ENCODE data around the gene RTEL1. TPM values are rescaled to one million over a fixed set of nuclear protein-coding genes. Genes with fewer than 3 reads are reported as not detected.
"Not testable (repeated sequence)": the region's sequence is repeated elsewhere in the genome, so short reads cannot be mapped to it uniquely, and the experiment has no call there.

The RTEL1 gene
- polyA plus RNA-seq, 5 donors: 18.9 to 23.2 (median 20.2) TPM

DNA sequence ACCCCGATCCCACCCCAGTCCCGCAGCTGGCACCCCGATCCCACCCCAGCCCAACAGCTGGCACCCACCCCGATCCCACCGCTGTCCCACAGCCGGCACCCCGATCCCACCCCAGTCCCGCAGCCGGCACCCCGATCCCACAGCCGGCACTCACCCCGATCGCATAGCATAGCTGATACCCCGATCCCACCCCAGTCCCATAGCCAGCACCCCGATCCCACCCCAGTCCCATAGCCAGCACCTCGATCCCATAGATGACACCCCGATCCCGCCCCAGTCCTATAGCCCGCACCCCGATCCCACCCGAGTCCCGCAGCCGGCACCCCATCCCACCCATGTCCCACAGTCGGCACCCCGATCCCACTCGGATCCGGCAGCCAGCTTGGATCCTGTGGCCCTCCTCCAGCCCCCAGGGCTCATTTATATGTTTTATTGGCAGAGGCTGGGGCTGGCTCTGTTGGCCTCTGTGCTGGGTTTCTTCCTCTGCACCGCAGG, 30.3 kb upstream of the RTEL1 start:
- DNase-seq: no peak

DNA sequence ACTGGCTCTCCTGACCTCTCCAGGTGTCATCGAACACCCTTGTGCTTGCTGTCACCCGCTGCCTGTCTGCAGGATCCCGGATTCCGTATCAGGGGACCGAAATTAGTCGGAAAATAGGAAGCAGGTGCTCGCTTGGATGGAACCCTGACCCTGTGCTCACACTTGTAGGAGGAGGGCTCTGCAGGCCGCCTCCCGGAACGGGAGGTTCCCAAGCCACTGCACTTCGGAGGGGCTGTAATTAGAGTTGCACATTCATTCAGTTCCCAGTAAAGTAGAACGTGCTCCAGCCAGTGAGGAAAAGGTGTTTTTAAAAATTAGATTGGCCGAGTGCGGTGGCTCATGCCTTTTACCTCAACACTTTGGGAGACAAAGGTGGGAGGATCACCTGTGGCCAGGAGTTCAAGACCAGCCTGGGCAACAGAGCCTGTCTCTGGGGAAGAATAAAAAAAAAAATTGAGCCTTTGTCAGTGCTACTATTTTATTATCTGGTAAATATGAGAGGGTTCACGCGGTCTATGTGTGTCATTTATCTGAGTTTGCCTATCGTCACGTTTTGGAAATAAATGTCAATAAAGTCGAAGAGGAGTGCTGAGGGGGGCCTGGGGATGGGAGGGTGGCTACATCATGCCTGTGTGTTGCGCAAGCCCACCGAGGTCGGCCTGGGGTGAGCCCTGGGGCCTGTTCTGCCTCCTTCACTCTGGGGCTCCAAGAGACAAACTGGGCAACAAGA, 29.7 kb upstream of the RTEL1 start:
- DNase-seq: peak; percentile 40 to 45

DNA sequence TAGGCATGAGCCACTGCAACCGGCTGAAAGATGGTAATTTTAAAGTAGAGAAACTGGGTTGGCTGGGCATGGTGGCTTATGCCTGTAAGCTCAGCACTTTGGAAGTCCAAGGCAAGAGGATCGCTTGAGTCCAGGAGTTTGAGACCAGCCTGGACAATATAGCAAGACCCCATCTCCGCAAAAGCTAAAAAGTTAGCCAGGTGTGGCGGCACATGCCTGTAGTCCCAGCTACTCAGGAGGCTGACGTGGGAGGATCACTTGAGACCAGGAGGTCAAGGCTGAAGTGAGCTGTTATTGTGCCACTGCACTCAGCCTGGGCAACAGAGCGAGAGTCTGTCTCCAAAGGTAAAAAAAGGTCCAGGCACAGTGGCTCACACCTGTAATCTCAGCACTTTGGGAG, 27.2 kb upstream of the RTEL1 start:
- DNase-seq: not testable (repeated sequence)

DNA sequence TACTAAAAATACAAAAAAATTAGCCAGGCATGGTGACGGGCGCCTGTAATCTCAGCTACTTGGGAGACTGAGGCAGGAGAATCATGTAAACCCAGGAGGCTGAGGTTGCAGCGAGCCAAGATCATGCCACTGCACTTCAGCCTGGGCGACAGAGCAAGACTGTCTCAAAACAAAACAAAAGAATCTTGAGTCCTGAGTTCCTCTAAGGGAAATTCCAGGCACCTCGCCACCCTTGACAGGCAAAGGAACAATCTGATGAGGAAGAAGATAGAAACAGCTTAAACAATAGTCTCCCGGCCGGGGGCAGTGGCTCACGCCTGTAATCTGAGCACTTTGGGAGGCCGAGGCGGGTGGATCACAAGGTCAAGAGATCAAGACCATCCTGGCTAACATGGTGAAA, 26.7 kb upstream of the RTEL1 start:
- not testable (repeated sequence) for DNase-seq

DNA sequence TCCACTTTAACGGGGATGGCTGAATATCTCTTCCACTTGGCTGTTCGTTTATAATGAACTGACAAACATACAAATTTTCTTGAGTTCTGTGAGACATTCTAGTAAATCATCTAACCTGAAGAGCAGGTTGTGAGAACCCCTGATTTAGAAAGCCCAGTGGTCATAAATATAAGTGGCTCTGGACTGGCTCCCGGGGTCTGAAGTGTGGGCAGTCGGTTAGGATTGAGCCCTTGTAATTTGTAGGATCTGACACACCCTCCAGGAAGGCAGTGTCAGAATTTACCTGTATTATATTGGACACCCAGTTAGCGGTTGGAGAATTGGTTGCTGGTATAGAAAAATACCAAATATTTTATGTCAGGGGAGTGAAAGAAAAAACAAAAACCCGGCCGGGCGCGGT, 24.4 kb upstream of the RTEL1 start:
- no peak for DNase-seq

DNA sequence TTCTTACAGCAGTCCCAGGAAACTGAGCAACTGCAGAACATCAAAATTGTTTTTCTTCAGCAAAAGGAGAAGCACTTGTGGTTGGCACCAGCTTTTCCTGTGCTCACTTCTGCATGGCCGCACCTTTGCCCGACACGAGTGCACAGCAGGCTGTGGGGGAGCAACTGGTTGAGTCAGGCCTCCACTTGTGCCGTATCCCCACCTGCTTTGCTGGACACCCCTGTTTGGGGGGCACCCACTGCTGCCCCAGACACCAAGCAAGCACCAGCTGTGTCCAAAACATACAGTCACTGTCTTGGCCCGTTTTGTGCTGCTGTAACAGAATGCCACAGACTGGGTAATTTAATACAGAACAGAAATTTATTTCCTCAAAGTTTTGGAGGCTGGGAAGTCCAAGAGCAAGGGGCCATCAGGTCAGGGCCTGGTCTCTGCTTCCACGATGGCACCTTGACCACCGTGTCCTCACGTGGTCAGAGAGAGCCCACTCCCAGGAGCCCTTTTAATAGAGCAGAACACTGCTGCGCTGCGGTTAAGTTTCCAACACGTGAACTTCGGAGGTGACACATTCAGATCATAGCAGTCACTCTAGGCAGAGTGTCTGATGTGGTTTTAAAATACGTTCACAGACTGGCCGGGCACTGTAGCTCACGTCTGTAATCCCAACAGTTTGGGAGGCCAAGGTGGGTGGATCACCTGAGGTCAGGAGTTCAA, 22.5 kb upstream of the RTEL1 start:
- no peak for DNase-seq

DNA sequence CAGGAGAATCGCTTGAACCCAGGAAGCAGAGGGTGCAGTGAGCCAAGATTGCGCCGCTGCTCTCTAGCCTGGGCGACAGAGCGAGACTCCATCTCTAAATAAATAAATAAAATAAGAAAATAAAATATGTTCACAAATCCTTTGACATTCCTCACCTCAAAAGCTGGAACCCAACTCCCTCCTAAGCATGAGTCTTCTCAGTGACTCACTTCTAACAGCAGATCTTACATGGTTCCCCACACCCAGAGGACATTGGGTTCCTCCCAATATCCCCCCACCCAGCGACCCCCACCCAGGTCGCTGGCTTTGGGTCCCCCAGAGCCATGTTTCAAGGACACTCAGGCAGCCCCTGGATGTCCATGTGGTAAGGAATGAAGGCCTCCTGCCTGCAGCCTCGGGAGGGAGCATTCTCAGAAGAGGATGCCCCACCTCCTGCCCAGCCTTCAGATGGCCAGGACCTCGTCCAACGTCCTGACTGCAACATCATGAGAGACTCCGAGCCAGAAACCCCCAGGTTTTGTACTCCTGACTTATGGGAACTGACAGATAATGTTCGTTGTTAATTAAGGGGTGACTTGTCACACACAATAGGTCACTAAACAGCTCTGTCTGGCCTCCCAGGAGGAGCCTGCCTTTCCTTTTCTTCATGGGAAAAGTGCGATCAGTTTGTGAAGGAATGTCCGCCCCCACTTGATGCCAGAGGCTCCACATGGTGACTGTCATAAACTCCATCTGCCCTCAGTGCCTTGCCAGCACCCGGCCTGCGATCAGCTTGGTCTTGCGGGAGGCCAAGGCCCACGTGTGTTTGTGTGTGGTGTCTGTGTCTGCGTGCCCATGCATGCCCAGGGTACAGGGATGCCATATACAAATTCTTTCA, 21.1 kb upstream of the RTEL1 start:
- no peak for DNase-seq

DNA sequence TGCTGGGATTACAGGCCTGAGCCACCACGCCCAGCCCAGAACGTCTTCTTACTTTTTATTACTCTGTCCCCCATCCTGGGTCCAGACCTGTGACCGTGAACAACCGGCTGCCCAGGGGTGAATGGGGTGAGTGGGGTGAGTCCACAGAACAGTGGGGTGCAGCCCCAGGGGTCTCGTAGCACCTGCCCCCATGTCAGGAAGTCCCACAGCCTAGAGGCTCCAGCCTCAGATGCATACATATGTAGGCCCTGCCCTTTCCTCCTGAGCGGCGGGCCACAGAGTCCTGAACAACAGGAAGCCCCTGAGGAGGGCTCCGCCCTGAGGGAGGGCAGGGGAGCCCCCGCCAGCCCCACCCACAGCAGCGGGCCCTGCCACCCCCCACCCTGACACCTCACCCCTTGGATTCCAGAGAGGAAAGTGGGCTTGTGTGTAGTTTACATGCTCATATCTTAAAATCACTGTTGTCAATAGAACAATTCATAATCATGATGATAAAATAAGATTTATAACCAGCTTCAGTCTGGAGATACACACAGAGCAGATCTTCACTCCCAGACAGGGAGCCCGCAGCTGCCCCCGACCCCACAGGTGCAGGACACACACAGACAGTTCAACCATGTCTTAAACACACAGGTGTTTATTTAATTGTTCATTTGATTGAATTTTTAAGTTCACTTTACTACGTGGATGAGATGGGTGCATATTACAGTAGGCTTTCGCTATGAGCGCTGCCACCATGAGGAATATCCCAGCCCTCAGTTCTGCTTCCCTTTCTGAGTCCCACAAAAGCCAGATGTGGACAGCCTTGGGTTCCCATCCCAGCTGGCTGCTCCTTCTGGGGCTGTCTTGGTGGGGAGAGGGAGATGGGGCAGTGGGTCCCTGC, 18.8 kb upstream of the RTEL1 start:
- DNase-seq: no peak

DNA sequence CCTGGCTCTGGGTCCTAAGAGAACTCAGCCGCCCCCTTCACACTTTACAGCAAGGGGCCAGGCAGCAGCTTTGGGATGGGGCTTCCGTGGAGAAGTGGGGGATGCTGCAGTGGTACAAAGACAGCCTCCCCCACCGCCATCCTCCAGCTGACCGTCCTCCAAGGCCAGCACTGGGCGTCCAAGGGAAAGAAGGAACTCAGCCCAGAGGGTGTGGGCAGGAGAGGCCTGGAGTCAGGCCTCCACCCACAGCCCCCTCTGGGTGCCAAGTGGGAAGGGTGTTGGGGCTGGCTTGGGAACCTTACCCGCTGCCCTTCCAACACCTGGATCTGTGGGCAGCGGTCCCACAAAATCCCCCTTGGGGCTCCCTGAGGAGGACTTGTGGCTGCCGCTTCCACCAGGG, 18.0 kb upstream of the RTEL1 start:
- no peak for DNase-seq

DNA sequence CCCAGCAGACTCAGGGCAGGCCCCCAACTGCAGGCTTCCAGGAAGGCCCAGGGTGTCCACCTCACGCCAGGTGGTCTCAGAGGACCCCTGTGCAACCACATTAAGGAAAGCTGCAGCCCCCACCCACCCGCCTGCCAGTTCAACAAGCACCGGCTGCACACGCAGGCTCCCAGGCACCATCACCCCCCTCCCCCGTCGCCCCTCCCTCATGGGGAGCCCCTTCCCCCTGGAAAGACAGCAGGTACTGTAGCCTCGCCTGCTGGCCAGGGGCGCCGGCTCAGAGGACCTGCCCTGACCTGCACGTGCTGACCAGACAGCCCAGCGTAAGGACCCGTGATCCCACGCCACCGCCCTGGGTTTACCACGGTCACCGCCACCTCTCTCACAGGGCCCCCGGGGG, 17.4 kb upstream of the RTEL1 start:
- not testable (repeated sequence) for DNase-seq

DNA sequence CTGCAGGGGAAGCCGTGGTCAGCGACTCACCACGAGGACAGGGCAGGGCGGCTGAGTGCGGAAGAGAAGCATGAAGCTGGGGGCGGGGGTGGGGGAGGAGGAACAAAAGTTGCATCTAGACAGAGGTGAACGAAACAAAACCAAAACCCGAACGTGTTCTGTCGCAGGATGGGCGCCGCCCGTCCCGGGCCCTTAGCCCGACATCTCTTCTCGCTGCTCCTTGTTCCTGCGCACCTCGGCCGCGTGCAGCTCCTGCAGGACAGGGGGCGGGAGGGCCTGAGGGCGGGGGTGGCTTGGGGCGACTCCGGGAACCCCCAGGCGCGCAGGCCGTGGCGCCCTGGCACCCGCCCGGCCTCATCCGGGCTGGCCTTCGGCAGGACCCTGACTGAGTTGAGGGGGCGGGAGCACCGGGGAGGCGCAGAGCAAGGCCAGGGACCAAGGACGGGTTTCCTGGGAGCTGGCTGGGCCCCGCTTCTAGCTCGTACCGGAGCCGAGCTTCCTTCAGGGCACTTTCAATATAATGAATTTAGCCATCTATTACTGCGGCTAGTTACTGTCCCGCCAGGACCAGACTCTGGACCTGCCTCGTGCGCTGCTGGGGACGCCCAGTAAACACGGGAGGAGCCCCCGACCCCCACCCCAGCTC, 16.8 kb upstream of the RTEL1 start:
- peak in 1 of 2 donors; percentile 42 for DNase-seq

DNA sequence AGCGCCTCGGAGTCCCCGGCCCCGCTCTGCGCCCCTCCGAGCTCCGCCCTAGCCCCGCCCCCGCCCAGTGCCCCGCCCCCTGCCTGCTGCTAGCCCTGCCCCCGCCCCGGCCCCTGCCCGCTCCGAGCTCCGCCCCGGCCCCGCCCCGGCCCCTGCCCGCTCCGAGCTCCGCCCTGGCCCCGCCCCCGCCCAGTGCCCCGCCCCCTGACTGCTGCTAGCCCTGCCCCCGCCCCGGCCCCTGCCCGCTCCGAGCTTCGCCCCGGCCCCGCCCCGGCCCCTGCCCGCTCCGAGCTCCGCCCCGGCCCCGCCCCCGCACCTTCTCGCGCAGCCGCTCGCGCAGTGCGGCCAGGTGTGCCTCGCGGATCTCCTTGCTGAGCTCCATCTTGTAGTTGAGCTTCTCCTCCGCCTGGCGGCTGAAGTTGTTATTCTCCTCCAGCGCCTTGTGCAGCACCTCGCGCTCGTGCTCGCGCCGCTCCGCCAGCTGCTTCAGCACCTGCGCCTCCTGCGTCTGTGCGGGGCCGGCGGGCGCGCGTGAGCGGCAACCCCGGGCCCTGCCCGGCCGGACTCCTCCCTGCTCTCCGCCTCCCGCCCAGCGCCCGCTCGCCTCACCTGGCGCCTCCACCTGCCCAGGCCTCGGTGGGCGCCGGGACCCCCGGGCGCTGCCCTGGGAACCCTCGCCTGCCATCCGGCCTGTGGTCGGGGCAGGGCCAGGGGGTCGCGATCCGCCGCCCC, 16.2 kb upstream of the RTEL1 start:
- DNase-seq: peak in 1 of 2 donors; percentile 81

DNA sequence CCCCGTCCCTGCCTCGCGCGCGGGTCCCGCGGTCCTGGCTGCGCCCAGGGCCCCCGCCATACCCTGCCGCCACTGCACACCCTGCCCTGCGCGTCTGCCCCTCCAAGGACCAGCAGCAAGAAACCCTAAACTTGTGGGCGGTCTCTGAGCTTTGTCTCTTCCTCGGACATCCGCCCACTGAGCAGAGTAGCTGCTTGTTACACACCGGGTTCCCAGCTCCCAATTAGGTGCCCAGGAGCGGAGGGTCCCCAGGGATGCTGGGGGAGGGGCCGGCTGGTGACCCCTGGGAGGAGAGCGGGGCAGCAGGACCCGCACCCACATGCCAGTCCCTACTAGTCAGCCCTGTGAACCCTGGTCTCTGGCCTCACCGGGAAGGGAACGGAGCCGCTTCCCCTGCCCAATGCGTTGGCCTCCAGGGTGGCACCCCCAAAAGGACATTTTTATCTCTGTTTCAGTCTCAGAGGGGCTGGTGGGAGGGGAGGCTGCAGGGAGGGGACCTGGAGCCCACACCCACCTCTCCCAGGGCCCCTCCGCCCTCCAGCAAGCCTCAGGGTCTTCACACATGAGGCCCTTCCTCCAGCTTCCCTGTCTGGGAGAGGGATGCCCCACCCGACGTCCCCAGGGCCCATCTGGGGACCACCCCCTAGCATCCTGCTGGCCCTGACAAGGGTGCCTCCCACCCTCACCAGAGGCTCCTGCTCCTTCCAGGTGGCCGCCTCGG, 15.4 kb upstream of the RTEL1 start:
- DNase-seq: no peak

DNA sequence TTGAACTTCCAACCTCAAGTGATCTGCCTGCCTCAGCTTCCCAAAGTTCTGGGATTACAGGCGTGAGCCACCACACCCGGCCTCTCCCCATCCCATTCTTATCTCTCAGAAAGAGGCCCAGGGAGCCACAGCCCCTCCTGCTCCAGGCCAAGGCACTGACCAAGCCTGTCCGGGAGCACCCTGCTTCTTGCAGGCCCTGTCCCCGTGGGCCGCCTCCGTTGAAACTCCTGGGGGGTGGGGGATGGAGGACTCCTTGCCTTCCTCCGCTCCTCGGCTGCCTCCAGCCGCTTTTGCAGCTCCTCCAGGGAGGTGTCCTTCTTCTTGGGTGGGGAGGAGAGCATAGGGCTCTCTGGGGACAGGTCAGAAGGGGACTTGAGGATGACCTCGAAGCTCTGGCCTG, 14.6 kb upstream of the RTEL1 start:
- DNase-seq: no peak

DNA sequence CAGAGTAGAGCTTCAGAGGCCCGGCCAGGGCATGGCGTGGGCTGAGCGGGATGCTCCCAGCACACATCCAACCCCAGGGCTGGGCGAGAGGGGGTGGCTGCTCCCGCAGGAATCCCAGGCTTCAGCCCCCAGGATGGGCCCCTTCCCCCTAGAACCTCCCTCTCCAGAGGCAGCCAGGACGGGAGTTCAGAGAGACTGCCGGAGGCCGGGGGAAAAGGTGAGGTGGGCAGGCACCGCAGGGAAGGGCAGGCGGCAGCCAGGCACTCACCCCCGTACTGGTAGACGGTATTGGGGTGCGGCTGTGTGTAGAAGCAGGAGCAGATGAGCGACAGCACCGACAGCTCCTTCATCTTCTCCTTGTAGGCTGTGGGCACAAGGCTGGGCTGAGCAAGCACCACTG, 14.2 kb upstream of the RTEL1 start:
- no peak for DNase-seq

DNA sequence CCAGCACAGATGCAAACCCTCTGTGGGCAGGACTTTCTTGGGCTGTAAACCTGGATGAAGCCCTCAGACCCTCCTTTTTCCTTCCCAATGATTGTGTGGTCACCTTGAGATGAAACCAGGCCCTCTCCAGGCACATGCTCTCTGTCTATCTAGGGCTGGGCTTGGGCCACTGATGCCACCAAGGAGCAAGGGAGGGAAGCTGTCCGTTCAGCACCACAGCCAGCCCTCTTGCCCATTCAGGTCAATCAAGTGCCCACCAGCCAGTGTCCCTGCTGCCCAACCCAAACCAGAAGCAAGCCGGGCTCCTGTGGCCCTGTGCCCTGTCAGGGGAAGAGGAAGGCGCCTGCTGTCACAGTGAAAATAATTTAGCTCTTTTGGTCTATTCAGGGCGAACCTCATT, 12.9 kb upstream of the RTEL1 start:
- DNase-seq: no peak

DNA sequence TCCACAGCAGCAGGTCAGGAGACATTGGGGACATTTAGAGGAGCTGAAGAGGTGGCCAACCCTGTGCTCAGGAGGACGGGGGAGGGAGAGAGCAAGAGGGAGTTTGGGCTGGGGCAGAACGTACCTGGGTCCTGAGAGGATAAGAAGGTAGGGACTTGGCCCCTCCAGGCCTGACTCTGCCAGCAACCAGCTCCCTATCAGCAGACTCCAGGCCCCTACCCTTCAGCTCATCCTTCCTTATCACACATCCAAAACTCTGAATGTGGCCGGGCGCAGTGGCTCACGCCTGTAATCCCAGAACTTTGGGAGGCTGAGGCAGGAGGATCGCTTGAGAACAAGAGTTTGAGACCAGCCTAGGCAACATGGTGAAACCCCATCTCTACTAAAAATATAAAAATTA, 9.9 kb upstream of the RTEL1 start:
- DNase-seq: no peak

DNA sequence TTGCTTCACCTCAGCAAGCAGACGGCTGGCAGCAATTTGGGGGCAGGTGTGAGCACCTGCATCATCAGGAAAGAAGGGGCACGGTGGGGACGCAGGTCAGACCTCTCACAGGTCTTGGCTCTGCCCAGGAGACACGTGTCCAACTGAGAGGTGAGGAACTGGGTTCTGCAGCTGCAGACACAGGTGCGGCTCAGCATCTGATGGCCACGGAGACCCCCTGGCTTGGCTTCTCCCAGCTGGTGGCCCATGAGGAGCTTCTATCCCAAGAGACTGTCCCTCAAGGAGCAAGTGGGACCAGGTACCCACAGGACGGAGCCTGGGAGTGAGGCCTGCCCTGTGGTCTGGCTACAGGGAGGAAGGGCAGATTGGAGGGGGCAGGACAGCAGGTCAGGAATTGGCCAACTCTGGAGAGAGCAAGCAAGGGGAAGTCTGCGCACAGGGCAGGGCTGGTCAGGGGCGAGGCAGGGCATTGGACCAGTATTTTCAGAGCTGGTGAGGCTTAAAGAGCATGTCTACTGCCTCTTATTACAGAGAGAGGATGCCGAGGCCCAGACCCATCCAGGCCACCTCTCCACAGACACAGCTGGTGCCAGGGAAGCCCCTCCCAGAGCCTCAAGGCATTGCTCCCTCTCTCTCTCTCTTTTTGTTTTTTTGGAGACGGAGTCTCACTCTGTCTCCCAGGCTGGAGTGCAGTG, 9.1 kb upstream of the RTEL1 start:
- no peak for DNase-seq

DNA sequence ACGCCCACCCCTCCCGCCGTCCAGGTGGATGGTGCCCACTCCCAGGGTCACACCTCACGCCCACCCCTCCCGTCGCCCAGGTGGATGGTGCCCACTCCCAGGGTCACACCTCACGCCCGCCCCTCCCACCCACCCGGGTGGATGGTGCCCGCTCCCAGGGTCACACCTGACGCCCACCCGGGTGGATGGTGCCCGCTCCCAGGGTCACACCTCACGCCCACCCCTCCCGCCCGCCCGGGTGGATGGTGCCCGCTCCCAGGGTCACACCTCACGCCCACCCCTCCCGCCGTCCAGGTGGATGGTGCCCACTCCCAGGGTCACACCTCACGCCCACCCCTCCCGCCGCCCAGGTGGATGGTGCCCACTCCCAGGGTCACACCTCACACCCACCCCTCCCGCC, 7.6 kb upstream of the RTEL1 start:
- not testable (repeated sequence) for DNase-seq

All from right lung (tissue), 5 donors.